OCI-LY7 (cell line): ENCODE measurements around the gene APOD.
"Not testable (repeated sequence)": the region's sequence is repeated elsewhere in the genome, so short reads cannot be mapped to it uniquely, and the experiment has no call there.

ENCODE experiments used
- CTCF ChIP-seq: fragments of 200-600 bp; sonication (generic); conservative IDR thresholded peaks from 2 replicates; pipeline ENCODE4 v1.5.1; 2014; ENCODE audit warnings: mild to moderate bottlenecking, antibody characterized with exemption, low read length, moderate library complexity, mixed read lengths
- EZH2phosphoT487 ChIP-seq: fragments of 200-600 bp; sonication (generic); IDR thresholded peaks from 2 replicates; pipeline ENCODE4 v1.6.1; 2018; ENCODE audit warnings: low read depth, borderline replicate concordance, mild to moderate bottlenecking, mixed run types, antibody characterized with exemption, low read length, moderate library complexity, mixed read lengths

DNA sequence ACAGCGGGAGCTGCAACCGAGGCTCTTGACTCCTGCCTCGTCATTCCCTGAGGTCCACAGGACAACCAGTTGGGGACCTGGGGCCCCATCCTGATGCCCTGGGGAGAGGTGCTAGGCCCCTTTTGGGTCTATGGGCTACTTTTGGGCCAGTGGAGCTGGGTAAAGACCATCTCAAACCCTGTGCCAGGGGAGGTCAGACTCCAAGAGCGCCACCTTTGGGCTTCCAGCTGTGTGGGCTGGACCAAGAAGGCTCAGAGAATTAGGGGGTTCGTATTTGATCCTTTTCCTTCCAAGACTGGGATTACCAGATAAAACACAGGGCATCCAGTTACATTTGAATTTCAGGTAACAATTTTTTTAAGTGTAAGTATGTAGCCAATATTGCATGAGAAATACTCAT, 33.4 kb upstream of the APOD start:
- TF ChIP-seq CTCF, EZH2phosphoT487: not testable (repeated sequence)
